Endothelial cell of umbilical vein (primary cell): ENCODE measurements around the gene GALNT9.
"Not testable (repeated sequence)": the region's sequence is repeated elsewhere in the genome, so short reads cannot be mapped to it uniquely, and the experiment has no call there.

Experiments
- JUN ChIP-seq: IDR thresholded peaks from 2 replicates; pipeline ENCODE4 v1.6.1; 2011; ENCODE audit warnings: borderline replicate concordance, low read depth; ENCODE audit not compliant: insufficient read length, insufficient read depth
- POLR2A ChIP-seq: IDR thresholded peaks from 2 replicates; pipeline ENCODE4 v1.6.1; 2012; ENCODE audit warnings: low read depth, mild to moderate bottlenecking, control low read depth, low read length
- POLR2AphosphoS5 ChIP-seq: IDR thresholded peaks from 2 replicates; pipeline ENCODE4 v1.6.1; 2012; ENCODE audit warnings: low read depth, mild to moderate bottlenecking, control low read depth, low read length, moderate library complexity; ENCODE audit not compliant: insufficient read depth
- TF ChIP-seq, protein P1 (sequence below): IDR thresholded peaks from 2 replicates; pipeline ENCODE4 v1.6.1; 2011; ENCODE audit not compliant: insufficient read depth, insufficient read length
- TF ChIP-seq, protein P2 (sequence below), 2 donors: IDR thresholded peaks; 1 replicate in 1 of 2; 2 replicates in 1 of 2; pipeline ENCODE4 v1.5.1; 2011; ENCODE audit warnings: low read length in 2 of 2, mild to moderate bottlenecking in 2 of 2, moderate library complexity in 2 of 2, control low read depth in 1 of 2, inconsistent platforms in 1 of 2, low read depth in 1 of 2; ENCODE audit not compliant: insufficient read depth in 1 of 2; ENCODE audit errors: extremely low read depth in 1 of 2

DNA sequence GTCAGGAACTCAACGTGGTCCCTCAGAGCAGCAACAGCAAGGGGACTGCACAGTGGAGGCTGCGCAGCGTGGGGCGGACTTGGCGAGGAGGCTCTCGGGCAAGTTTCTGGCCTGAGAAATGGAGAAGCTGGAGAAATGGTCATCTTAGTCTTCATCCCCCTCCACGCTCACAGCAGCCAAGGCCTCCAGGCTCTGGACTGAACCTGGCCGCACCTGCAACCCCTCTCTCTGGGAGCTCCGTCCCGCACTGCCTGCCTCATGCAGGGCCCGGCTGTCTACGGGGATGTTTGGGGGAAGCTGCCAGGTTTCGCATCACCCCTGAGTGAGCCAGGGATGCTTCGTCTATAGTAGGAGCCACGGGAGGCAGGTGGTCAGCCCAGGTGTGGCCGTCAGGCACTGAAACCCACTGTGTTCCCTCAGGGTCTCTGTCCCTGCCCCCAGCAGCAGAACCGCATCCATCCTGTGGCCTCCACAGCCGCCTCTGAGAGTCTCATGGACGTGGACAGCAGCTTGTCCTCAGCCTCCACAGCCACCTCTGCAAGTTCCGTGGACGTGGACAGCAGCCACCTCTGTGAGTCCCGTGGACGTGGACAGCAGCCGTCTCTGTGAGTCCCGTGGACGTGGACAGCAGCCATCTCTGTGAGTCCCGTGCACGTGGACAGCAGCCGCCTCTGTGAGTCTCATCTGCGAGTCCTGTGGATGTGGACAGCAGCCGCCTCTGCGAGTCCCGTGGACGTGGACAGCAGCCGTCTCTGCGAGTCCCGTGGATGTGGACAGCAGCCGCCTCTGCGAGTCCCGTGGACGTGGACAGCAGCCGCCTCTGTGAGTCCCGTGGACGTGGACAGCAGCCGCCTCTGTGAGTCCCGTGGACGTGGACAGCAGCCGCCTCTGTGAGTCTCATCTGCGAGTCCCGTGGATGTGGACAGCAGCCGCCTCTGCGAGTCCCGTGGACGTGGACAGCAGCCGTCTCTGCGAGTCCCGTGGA lies 29.1 kb upstream of the GALNT9 start:
- TF ChIP-seq, protein P1, sequence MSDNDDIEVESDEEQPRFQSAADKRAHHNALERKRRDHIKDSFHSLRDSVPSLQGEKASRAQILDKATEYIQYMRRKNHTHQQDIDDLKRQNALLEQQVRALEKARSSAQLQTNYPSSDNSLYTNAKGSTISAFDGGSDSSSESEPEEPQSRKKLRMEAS = not testable (repeated sequence)
- TF ChIP-seq, protein P2, sequence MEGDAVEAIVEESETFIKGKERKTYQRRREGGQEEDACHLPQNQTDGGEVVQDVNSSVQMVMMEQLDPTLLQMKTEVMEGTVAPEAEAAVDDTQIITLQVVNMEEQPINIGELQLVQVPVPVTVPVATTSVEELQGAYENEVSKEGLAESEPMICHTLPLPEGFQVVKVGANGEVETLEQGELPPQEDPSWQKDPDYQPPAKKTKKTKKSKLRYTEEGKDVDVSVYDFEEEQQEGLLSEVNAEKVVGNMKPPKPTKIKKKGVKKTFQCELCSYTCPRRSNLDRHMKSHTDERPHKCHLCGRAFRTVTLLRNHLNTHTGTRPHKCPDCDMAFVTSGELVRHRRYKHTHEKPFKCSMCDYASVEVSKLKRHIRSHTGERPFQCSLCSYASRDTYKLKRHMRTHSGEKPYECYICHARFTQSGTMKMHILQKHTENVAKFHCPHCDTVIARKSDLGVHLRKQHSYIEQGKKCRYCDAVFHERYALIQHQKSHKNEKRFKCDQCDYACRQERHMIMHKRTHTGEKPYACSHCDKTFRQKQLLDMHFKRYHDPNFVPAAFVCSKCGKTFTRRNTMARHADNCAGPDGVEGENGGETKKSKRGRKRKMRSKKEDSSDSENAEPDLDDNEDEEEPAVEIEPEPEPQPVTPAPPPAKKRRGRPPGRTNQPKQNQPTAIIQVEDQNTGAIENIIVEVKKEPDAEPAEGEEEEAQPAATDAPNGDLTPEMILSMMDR (IDR thresholded peaks at IDR 0.05; ENCODE audit: extremely low read depth in 1 of 2, insufficient read depth in 1 of 2, low read depth in 1 of 2, low read length in 2 of 2) = not testable (repeated sequence)
- TF ChIP-seq POLR2A, POLR2AphosphoS5, JUN: not testable (repeated sequence)
